Stimulated activated CD8-positive, alpha-beta memory T cell treated with anti-CD3 and anti-CD28 coated beads, Interleukin-4, amount 100 ng/mL, for 48 hours (primary cell): ENCODE results near the gene ADGRG3.
"Not testable (repeated sequence)": the region's sequence is repeated elsewhere in the genome, so short reads cannot be mapped to it uniquely, and the experiment has no call there.

Experiments
- DNase-seq: peaks from one replicate; pipeline ENCODE4 v3.0.0-alpha.2; 2020

ADGRG3 gene

DNA sequence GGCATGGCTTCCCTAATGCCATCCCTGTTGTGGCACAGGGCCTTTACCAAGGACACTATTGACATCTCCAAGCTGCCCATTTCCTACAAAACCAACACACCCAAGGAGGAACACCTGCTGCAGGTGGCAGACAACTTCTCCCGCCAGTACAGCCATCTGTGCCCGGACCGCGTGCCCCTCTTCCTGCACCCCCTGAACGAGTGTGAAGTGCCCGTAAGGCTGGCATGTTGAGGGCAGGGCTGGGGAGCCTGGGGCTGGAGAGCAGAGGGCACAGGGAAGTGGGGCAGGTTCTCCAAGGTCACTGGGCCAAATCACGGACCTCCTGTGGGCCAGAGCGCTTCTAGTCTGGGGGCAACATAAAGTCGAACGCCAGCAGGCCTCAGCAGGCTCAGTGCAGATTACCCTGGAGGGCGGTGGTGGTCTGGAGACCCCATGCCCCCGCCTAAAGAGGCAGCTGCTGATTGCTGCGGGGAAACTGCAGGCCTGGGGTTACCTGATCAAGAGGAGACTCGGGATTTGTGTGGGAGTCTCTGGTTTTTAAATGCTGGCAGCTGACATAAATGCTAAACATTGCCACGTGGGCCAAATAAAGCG lies 30.8 kb downstream of the ADGRG3 start:
- no peak for DNase-seq

DNA sequence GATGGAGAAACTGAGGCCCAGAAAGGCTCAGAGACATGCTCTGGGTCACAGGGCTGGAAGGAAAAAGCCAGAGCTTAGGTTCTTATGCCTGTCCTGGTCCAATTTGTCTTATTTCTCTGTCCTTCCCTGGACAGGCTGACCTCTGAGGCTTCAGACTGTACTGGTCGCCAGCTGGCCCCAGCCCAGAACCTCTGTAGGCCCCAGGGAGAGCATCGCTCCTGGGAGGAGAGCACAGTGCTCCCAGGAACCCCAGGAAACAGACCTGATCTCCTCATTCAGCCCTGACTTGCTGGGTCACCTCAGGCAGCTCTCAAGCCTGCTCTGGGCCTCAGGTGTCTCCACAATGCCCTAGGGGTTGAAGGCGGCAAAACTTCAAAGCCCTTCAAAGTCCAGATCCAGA lies 31.4 kb downstream of the ADGRG3 start:
- DNase-seq, result no peak

- no peak for DNase-seq
These were observed 31.8 kb downstream of the ADGRG3 start for GRCh38 chr16:57699899-57700298.

DNA sequence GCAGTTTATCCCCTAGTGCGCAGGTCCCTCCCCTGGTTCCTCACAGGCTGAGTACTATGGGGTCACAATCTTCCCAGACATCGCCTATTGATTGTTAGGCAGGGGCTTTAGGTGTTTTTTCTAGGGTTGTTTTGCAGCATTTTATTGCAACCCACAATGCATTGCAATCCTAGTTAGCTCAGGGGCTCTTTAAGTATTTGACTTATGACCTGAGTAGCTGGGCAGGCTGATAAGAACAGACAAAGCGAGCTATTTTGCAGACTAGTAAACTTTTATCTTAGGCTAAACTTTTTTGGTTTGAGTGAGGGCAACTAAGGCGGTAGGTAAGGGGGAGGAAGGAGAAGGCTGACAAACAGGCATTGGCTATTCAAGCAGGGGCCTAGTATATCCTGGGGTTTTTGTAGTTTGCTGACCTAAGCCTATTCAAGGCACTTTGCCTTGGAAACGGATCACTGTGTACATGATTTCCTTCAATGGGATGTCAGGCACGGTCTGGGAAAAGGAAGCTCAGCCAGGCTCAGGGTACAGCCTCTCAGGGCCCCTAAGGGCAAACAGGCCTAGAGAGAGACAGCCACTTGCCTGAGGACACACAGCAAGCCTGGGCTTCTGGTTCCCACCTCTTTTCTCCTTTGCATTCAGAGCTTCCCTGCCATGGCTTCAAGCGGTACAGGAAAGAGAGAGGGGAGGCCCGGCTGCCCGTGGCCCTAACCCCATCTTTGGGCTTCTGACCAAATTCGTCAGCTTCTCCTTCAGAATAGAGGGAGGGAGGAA lies 32.9 kb downstream of the ADGRG3 start:
- DNase-seq, result no peak

DNA sequence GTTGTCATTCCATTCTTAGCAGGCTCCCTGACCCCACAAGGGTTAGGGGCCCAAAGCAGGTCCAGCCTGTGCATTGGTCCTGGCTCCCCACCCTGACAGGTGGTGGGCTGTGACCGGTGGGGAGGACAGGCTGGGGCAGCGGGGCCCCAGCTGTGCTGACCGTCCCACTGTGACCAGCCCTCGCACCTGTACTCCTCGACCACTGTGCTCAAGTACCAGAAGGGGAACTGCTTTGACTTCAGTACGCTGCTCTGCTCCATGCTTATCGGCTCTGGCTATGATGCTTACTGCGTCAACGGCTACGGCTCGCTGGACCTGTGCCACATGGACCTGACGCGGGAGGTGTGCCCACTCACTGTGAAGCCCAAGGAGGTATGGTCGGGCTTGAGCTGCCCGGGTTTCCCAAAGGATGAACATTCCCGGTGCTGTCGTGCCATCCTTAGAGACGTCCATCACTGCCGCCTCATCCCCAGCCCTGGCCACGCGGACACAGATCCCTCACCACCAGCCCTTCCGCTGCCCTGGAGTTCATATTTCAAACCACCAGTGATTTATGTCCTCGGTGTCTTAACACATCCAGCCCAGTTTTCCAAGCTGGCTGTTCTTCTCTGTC lies 33.8 kb downstream of the ADGRG3 start:
- no peak for DNase-seq

DNA sequence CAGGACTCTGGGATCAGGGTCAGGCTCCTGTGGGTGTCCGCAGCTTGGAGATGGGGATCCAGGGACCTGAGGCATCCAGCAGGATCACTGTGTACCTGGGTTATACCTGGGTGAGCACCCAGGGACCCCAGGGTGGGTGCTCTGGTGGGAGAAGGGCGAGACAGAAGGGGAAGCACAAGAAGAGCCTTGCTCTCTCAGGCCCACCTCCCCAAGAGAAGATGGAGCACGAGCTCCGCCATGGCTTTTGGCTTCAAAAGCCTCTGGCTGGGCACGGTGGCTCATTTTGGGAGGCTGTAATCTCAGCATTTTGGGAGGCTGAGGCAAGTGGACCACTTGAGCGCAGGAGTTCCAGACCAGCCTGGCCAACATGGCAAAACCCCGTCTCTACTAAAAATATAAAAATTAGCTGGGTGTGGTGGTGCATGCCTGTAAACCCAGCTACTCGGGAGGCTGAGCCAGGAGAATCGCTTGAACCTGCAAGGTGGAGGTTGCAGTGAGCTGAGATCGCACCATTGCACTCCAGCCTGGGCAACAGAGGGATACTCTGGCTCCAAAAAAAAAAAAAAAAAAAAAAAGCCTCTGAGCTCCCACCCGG lies 35.4 kb downstream of the ADGRG3 start:
- DNase-seq, result no peak

DNA sequence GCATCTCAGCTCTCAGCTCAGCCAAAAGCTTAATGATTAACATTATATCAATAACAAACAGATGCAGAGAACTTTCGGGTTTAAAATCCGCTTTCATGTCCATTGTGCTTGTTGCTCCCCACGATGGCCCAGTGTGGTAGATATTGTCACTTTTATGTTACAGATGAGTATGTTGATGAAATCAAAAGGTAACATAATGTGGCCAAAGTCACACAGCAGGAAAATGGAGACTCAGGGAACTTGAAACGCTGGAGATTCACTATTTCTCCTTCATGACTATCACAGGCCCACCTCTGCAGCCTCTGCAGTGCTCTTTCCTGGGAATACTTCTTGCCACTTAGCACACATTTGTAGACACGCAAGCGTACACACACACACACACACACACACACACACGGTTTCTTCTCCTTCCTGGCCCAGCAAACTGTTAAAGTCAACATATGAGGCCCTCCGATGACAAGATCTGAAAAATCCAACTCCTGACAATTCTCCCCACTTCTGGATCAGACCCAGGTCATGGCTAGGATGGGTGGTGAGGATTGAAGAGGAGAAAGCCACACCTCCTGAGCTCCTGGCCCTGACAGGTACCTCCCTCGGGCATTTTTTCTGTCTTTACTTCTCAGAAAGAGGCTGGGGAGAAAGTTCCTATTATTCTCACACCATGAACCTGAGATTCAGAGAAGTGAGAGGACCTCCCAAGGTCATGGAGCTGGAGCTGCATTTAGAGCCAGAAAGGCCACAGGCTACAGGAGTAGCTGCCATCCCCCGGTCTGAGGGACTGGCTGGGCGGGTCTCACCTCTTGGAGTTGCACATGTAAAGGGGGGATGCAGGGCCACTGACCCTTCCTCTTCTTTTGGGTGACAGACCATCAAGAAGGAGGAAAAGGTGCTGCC lies 36.2 kb downstream of the ADGRG3 start:
- no peak for DNase-seq

DNA sequence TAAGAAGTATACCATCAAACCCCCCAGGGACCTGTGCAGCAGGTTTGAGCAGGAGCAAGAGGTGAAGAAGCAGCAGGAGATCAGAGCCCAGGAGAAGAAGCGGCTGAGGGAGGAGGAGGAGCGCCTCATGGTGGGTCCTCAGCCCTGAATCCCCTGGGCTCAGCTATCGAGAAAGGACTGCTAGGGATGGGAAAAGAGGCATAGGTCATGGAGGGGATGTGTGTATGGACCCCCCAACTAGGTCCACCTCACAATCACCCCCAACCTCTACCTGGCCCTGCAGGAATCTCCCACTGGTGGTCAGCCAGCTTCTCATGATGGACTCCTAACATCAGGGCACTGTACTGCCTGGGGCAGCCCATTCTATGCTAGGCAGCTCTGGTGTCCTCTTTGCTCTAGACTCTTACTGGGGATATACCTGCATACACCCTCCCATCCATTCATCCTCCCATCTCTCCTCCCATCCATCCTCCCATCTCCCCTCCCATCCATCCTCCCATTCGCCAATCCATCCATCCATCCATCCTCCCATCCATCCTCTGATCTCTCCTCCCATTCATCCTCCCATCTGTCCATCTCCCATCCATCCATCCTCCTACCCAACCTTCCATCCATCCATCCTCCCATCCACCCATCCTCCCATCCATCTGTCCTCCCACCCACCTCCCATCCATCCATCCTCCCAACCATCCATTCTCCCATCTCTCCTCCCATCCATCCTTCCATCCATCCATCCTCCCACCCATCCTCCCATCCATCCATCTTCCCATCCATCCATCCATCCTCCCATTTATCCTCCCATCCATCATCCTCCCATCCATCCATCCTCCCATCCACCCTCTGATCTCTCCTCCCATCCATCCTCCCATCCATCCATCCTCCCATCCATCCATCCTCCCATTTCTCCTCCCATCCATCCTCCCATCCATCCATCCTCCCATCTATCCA lies 37.1 kb downstream of the ADGRG3 start:
- no peak for DNase-seq

DNA sequence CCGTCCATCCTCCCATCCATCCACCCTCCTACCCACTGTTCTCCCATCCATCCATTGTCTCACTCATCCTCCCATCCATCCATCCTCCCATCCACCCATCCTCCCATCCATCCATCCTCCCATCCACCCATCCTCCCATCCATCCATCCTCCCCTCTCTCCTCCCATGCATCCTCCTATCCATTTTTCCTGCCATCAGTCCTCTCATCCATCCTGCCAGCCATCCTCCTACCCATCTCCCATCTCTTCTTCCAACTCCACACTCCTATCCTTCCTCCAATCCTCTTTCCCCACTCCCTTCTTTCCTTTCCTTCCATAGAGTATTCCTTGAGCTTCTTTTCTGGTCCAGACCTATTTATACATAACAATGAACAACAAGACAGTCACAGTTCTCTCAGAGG lies 38.6 kb downstream of the ADGRG3 start:
- DNase-seq, result no peak

DNA sequence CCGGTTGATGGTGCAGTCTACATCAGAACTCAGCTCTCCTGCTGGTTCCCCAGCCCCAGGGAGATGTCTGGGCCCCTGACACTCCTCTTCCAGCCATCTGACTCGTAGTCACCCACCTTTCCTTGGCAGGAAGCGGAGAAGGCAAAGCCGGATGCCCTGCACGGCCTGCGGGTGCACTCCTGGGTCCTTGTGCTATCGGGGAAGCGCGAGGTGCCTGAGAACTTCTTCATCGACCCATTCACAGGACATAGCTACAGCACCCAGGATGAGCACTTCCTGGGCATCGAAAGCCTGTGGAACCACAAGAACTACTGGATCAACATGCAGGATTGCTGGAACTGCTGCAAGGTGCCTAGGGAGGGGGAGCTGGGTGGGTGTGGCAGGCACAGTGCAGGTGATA lies 39.2 kb downstream of the ADGRG3 start:
- no peak for DNase-seq

DNA sequence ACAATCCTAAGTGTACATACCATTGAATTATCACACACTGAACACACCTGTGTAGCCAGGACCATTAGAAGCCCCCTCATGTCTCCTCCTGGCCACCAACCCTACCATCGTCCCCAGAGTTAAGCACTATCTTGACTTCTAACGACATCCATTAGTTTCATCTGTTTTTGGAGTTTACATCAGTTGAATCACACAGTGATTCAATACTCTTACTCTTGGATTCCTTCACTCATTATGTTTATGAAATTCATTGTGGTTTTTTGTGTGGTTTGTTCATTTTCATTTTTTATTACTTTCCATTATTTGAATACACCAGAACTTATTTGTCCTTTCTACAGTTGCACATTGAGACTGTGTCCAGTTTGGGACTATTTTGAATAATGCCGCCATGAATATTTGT lies 40.1 kb downstream of the ADGRG3 start:
- DNase-seq, result no peak

GRCh38 chr16:57709663-57710062 lies 41.6 kb downstream of the ADGRG3 start:
- no peak for DNase-seq

DNA sequence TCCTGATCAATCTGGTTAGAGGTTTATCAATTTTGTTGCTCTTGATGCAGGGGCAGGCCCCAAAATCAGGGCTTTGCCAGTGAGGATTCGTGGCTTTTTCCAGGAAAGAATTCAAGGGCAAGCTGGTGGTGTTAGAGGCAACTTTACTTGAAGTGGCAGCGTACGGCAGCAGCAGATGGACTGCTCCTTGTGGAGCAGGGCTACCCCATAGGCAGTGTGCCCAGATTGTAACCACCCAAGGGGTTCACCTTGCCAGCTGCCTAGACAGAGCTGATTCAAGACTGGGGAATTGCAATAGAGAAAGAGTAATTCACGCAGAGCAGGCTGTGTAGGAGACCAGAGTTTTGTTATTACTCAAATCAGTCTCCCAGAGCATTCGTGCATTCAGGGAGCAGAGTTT lies 43.2 kb downstream of the ADGRG3 start:
- no peak for DNase-seq

- DNase-seq, result no peak
These were observed 43.9 kb downstream of the ADGRG3 start for GRCh38 chr16:57711993-57712392.

DNA sequence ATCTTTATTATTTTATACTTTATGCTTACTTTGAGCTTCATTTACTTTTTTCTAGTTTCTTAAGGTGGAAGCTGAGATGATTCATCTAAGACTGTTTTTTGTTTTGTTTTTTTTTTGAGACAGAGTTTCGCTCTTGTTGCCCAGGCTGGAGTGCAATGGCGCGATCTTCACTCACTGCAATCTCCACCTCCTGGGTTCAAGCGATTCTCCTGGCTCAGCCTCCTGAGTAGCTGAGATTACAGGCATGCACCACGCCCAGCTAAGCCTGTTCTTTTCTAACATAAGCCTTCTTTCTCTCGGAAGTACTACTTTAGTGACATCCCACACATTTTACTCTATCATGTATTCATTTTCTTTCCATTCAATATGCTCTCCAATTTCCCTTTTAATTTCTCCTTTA lies 44.5 kb downstream of the ADGRG3 start:
- DNase-seq, result not testable (repeated sequence)

DNA sequence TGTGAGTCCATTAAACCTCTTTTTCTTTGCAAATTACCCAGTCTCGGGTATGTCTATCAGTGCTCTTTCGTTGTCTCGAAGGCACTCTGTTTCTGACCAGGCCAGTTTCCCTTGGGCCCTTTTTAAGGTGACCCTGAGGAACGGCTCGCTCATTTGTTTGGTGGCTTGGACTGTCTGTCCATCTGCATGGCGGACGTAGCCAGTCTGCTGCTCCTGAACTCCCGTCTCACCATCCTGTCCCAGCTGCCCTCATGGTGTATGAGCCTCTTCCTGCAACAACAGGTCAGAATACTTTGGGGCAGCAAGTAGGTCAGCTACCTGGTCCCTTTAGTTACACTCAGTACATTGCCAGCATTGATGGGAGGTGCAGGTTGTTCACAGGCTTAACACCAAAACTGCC lies 45.5 kb downstream of the ADGRG3 start:
- no peak for DNase-seq

DNA sequence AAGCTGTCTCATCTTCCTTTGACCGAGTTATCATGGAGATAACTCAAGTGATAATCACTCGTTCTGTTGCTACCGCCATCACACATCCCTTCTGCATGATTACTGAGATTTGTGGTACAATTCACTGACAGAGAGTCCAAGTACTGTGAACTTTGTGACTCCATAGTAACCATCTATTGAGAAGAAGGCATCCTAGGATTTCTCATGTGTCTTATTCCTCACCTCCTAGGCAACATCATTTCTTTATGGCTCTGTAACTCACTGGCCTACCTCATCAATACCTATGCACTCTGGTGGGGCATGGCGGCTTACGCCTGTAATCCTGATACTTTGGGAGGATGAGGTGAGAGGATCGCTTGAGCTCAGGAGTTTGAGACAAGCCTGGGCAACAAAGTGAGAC lies 45.9 kb downstream of the ADGRG3 start:
- DNase-seq, result no peak

DNA sequence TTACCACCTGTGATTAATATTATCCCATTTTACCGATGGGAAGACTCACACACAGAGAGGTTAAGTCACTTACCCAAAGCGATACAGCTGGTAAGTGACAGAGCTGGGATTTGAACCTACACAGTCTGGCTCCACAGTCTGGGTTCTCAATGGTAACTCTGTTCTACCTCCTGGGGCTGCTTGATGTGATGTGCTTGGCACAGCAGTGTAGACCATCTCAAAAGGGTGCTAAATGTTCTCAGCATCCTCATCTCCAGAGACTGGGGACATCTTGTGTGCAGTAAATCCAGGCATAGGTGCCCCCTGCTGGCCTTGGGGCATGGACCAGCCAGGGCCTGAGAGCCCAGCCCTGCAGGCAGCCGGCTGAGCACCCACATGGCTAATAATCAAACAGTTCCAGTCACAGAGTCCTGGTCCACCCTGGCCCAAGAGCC lies 52.1 kb downstream of the ADGRG3 start:
- DNase-seq, result peak; percentile 68

DNA sequence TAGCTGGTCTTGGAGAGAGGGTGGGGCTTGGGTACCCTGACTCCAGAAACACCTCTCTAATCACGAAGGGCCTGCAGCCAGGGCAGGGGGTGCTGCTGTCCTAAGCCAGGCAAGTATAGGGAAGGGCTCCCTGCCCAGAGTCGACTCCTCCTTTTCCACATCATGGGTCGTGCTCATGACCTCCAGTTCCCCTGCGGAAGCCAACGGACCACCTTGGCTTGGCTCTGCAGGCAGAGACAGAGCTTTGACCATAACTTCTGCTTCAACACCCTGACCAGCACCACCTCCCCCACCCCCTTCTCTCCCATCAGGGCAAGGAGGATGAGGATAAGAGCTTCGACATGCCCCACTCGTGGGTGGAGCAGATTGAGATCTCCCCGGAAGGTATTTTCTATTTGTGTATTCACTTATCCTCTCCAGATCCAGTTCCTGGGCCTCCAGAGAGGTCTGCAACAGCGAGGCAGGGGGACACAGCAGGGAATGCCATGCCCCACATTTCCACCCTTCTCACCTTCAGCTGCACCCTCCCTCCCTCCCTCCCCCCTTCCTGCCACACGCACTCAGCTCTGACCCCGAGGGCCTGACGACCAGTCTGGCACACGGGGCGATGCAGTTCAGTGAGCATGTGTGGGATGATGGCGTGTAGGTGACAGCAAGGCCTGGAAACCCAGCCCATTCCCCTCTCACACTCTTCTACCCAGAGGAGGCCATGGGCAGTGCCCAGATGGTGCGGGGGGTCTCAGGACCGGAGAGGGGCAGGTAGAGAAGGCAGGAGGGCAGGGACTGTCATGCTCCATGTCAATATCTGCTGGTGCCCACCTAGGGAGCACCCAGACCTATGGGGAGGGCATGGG lies 53.5 kb downstream of the ADGRG3 start:
- no peak for DNase-seq

DNA sequence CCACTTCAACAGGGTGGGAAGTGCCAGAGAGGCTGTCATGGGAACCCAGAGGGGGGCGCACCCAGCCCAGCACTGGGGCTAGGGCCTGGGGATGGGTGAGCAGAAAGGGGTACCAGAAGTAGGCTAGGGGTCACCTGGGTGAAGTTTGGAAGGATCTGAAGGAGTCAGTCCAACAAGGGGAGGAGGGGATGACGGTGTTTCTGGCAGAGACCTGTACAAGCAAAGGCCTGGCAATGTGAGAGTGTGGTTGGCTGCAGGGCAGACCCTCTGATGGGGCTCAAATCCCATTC lies 54.0 kb downstream of the ADGRG3 start:
- DNase-seq, result no peak

GRCh38 chr16:57722651-57723050 lies 54.5 kb downstream of the ADGRG3 start:
- DNase-seq, result no peak
